ENCODE measurements around the gene ARHGEF16.

The ARHGEF16 gene

GRCh38 chr1:3482378-3482849, 27.9 kb downstream of the ARHGEF16 start:
- DNase-seq (ENCODE audit: low read depth): no peak

GRCh38 chr1:3483380-3483779, 28.9 kb downstream of the ARHGEF16 start:
- no peak for DNase-seq (ENCODE audit: low read depth)

- no peak for DNase-seq (ENCODE audit: low read depth)
These were observed 29.5 kb downstream of the ARHGEF16 start for GRCh38 chr1:3483801-3484444.

- no peak for DNase-seq (ENCODE audit: low read depth)
These were observed 30.6 kb downstream of the ARHGEF16 start for GRCh38 chr1:3485016-3485415.

- DNase-seq (ENCODE audit: low read depth): no peak
These were observed 34.0 kb downstream of the ARHGEF16 start for GRCh38 chr1:3488432-3488831.

- DNase-seq (ENCODE audit: low read depth): no peak
These were observed 35.7 kb downstream of the ARHGEF16 start for GRCh38 chr1:3490046-3490745.

GRCh38 chr1:3491291-3492246, 37.1 kb downstream of the ARHGEF16 start:
- no peak for DNase-seq (ENCODE audit: low read depth)

- no peak for DNase-seq (ENCODE audit: low read depth)
These were observed 38.2 kb downstream of the ARHGEF16 start for GRCh38 chr1:3492545-3493246.

GRCh38 chr1:3494321-3495308, 40.1 kb downstream of the ARHGEF16 start:
- DNase-seq (ENCODE audit: low read depth): no peak

GRCh38 chr1:3495776-3496745, 41.6 kb downstream of the ARHGEF16 start:
- no peak for DNase-seq (ENCODE audit: low read depth)

GRCh38 chr1:3496916-3497315, 42.5 kb downstream of the ARHGEF16 start:
- no peak for DNase-seq (ENCODE audit: low read depth)

GRCh38 chr1:3497521-3497920, 43.1 kb downstream of the ARHGEF16 start:
- no peak for DNase-seq (ENCODE audit: low read depth)

- no peak for DNase-seq (ENCODE audit: low read depth)
These were observed 43.9 kb downstream of the ARHGEF16 start for GRCh38 chr1:3498246-3498930.

- no peak for DNase-seq (ENCODE audit: low read depth)
These were observed 44.5 kb downstream of the ARHGEF16 start for GRCh38 chr1:3498986-3499385.

- no peak for DNase-seq (ENCODE audit: low read depth)
These were observed 45.1 kb downstream of the ARHGEF16 start for GRCh38 chr1:3499611-3500010.

- DNase-seq (ENCODE audit: low read depth): no peak
These were observed 45.9 kb downstream of the ARHGEF16 start for GRCh38 chr1:3500265-3500835.

GRCh38 chr1:3501437-3501836, 47.0 kb downstream of the ARHGEF16 start:
- no peak for DNase-seq (ENCODE audit: low read depth)

- DNase-seq (ENCODE audit: low read depth): no peak
These were observed 47.6 kb downstream of the ARHGEF16 start for GRCh38 chr1:3501856-3502640.

Measured in non-pigmented ciliary epithelial cell (primary cell).